HG02870 (cell line): ENCODE data around the gene ZNF22.

Experiments
- ATAC-seq: cut with Tn5 transposase; IDR thresholded peaks from one replicate; pipeline ENCODE4 v1.9.1; 2021; ENCODE audit warnings: mild to moderate bottlenecking, moderate library complexity; ENCODE audit not compliant: unreplicated experiment

Gene ZNF22

DNA sequence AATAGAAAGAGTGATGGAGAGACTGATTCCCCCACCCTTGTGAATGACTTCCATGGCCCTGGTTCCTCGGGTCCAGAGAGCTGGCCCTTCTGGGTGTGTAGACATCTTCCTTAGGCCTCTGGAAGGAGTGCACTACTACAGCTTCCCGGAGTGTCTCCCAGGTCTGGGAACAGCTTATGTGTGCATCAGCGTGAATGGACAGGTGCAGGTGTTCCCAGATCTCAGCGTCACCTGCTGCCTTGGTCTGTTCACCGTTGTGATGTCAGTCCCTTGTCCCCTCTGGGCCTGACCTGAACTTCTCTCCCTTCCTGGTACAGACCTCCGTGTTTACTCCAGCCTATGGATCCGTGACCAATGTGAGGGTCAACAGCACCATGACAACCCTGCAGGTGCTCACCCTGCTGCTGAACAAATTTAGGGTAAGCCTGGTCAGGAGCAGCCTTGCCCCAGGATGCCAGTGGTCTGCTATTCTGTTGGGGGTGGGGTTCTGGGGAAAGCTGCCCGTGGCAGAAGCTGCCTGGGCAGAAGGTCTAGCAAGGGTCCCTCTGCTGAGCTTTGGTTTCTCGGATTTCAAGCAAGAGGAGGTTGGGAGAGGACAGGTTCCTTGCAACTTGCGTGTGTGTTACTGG, 11.7 kb upstream of the ZNF22 start:
- ATAC-seq: no peak

- no peak for ATAC-seq
Observed at GRCh38 chr10:44989597-44990301, 11.0 kb upstream of the ZNF22 start.

DNA sequence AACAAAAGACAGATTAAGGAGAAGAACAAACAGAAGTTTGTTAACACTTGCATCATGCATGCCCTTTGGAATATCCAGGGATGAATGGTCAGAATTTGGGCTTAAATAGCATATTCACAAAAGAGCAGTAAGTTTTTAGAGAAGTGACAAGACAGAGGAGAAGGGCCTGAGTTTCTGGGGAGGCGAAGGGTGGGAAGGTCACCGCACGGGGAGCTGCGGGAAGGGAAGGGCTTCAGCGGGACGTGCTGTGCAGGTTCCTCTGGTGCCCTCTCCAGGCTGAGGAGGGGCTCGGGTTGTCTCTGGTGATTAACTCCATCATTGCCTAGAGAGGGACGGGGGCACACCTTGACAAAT, 10.4 kb upstream of the ZNF22 start:
- no peak for ATAC-seq

DNA sequence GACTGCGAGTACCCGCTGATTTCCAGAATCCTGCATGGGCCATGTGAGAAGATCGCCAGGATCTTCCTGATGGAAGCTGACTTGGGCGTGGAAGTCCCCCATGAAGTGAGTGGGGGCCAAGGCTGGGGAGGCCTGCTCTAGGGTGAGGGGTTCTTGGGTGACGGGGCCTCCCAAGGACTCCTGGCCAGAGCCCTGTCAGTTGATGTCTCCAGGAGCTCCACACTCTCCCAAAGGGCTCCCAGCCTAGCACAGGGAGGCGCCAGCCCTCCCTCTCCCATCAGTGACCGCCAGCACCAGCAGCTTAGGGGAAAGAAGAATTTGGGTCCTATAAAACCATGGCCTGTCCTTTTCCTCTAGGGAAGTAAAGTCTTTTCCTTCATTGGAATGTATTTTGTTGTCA, 9.8 kb upstream of the ZNF22 start:
- ATAC-seq: no peak

GRCh38 chr10:44991571-44991970, 9.2 kb upstream of the ZNF22 start:
- no peak for ATAC-seq

- ATAC-seq: no peak
Observed at GRCh38 chr10:44992070-44992731, 8.5 kb upstream of the ZNF22 start.

GRCh38 chr10:44992732-44993225, 7.9 kb upstream of the ZNF22 start:
- ATAC-seq: no peak

DNA sequence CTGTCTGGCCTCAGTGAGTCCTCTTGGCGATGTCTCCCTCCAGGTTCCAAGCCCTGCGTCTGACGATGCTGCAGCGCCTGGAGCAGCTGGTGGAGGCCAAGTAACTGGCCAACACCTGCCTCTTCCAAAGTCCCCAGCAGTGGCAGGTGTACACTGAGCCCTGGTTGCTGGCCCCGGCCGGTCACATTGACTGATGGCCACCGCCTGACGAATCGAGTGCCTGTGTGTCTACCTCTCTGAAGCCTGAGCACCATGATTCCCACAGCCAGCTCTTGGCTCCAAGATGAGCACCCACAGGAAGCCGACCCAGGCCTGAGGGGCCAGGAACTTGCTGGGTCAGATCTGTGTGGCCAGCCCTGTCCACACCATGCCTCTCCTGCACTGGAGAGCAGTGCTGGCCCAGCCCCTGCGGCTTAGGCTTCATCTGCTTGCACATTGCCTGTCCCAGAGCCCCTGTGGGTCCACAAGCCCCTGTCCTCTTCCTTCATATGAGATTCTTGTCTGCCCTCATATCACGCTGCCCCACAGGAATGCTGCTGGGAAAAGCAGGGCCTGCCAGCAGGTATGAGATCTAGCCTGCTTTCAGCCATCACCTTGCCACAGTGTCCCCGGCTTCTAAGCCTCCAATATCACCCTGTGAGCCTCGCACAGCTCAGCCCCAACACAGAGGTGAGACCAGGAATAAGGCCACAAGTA, 7.3 kb upstream of the ZNF22 start:
- ATAC-seq: no peak

GRCh38 chr10:44993922-44994751, 6.6 kb upstream of the ZNF22 start:
- ATAC-seq: no peak

DNA sequence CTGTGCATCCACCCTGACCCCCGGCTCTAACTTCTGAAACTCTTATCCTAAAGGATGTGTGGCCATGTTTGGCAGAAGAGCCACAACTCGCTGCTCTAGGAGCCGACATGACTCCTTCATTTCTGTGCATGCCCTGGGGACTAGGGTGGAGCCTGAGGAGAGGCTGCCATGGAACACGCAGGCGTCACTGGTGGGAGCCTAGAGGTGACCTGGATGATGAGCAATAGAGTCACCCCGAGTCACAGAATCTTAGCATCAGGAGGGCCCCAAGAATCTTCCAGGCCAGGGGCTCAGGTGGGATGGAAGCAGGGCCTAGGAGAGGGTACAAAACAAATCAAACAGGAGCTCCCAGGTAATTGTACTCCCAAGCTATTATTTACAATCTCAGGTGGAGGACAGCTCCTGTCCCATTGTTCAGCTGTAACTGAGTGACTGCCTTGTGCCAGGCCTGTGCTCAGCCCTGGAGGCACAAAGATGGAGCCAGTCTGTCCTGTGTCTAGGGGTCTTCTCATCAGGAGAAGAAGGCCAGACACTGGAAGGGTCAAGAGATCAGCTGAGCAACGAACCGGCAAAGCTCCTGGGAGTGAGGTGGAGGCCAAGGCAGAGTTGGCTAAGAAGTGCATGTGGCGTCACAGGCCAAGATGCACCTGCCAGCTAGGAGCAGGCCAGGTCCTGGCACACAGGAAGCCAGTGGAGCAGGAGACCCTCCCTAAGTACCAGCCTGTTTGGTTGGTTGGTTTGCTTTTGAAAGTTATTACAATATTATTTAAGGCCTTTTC, 5.8 kb upstream of the ZNF22 start:
- ATAC-seq: no peak

DNA sequence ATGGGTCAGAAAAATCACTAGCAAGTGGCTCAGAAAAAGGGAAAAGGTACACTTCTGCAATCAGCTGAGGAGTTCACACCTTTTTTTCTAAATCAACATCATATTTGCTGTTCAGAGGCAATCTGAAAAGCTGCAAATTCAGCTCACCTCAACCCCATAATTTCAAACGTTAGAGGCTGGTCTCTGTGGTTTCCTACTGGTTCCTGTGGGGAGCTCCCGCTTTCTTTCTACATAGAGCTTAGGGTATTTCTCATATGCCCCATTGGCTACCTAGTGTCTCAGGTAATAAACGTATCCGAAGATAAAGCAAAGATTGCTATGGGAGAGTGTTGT, 5.2 kb upstream of the ZNF22 start:
- ATAC-seq: no peak

GRCh38 chr10:44995914-44996669, 4.6 kb upstream of the ZNF22 start:
- no peak for ATAC-seq

DNA sequence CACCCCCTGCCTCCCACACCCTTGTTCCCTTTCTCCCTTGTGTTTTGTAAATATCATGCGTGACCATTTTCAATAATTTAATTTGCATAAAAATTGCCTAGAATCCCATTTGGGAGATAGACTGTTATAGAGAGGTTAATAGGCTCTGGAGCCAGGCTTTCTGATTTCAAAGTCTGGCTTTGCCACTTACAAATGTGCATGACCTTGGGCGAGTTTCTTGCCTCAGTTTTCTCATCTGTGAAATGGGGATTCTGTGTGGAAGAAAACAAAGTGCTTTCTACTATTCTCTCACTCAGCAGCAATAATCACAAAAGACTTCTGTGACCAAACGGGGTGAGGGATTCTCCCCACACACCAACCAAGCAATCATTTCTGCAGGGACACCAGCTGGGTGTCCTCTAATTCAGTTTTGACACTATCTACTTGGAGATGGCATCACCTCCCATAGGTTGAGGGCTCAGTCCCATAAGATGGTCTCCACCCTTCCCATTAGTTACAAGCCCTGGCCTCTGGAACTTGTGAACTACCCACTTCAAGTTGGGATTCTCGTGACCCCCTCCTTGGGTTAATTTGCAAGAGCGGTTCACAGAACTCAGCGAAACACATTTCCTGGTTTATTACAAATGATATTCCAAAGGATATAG, 3.5 kb upstream of the ZNF22 start:
- no peak for ATAC-seq

GRCh38 chr10:44998146-44998631, 2.5 kb upstream of the ZNF22 start:
- ATAC-seq: no peak

GRCh38 chr10:45000138-45000751, 478 bp upstream of the ZNF22 start:
- no peak for ATAC-seq

- ATAC-seq: peak; percentile 75
Observed at GRCh38 chr10:45001381-45002148, 842 bp downstream of the ZNF22 start.

DNA sequence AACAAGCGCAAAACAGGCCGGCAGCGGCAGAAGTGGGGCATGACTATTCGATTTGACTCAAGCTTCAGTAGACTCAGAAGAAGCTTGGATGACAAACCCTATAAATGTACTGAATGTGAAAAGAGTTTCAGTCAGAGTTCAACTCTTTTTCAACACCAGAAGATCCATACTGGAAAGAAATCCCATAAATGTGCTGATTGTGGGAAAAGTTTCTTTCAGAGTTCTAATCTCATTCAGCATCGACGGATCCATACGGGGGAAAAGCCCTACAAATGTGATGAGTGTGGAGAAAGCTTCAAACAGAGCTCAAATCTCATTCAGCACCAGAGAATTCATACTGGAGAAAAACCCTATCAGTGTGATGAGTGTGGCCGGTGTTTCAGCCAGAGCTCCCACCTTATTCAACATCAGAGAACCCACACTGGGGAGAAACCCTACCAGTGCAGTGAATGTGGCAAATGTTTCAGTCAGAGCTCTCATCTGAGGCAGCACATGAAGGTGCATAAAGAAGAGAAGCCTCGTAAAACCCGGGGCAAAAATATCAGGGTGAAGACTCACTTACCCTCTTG, 2.8 kb downstream of the ZNF22 start:
- no peak for ATAC-seq
